GM12878 (cell line): Measurements from ENCODE around the gene EFNA4. TPM values are rescaled to one million over a fixed set of nuclear protein-coding genes. Genes with fewer than 3 reads are reported as not detected.

Experiments
- ATAC-seq: fragments of 200-7000 bp; cut with Tn5 transposase; 3 replicates; pipeline ENCODE4 v1.9.1; 2020; ENCODE audit warnings: mild to moderate bottlenecking, moderate library complexity
- BruUV-seq: library from RNA; stranded (reverse); fragments of 400-500 nt; replicated peaks from 2 replicates; lab custom pipeline; 2021; lab: Mats Ljungman, UMichigan
- CTCF ChIA-PET: fragments of 300-600 bp; sonication (Branson Sonifier 250); formaldehyde crosslinking; extraction: SDS; loops from one replicate; lab custom pipeline; 2021; ENCODE audit warnings: inconsistent platforms; lab: Yijun Ruan, JAX
- POLR2A ChIA-PET: fragments of 350-600 bp; formaldehyde crosslinking; extraction: SDS; loops from one replicate; lab custom pipeline; 2021; ENCODE audit warnings: inconsistent platforms; lab: Charles Lee
- RAD21 ChIA-PET: fragments of 300-600 bp; sonication (Branson Sonifier 250); formaldehyde crosslinking; loops from one replicate; lab custom pipeline; 2023; ENCODE audit warnings: antibody characterized with exemption; ENCODE audit not compliant: unreplicated experiment; lab: Charles Lee
- SMC1A ChIA-PET: fragments of 300-600 bp; sonication (Branson Sonifier 250); formaldehyde crosslinking; loops from one replicate; lab custom pipeline; 2023; ENCODE audit not compliant: unreplicated experiment, uncharacterized antibody; lab: Charles Lee
- DNase-seq: peaks from one replicate; pipeline ENCODE4 v3.0.0-alpha.2; 2011; ENCODE audit warnings: low read depth, low spot score
- FAIRE-seq: peaks from 3 replicates; lab custom pipeline; 2011; peaks lifted over from hg19 to GRCh38; lab: Jason Lieb, UNC
- H2AFZ ChIP-seq: 2 replicates; pipeline ENCODE4 v1.6.0; 2011; ENCODE audit warnings: low read depth, low read length, control low read depth; ENCODE audit not compliant: control insufficient read depth
- H3K27ac ChIP-seq: 2 replicates; pipeline ENCODE4 v1.5.1; 2011; ENCODE audit warnings: control low read depth; ENCODE audit not compliant: control insufficient read depth, insufficient read depth
- H3K27me3 ChIP-seq, 2 experiments: replicated peaks in 1 of 2; 2 replicates each; pipeline versions ENCODE4 v1.6.0 to v1.6.1; 2011; ENCODE audit warnings: low read length in 1 of 2; ENCODE audit not compliant: control insufficient read depth in 2 of 2, insufficient read depth in 2 of 2
- H3K36me3 ChIP-seq, 2 experiments: 2 replicates each; pipeline ENCODE4 v1.5.1; 2011; ENCODE audit warnings: low read length in 1 of 2; ENCODE audit not compliant: control insufficient read depth in 2 of 2, insufficient read depth in 2 of 2
- H3K4me1 ChIP-seq: 2 replicates; pipeline ENCODE4 v1.6.1; 2011; ENCODE audit warnings: mild to moderate bottlenecking, low read length, moderate library complexity, mixed read lengths; ENCODE audit not compliant: control insufficient read depth, insufficient read depth
- H3K4me2 ChIP-seq: 2 replicates; pipeline ENCODE4 v1.6.0; 2011; ENCODE audit warnings: control low read depth; ENCODE audit not compliant: control insufficient read depth, insufficient read depth
- H3K4me3 ChIP-seq: fragments of 200-600 bp; sonication (generic); 2 replicates; pipeline ENCODE4 v1.5.1; 2016
- H3K79me2 ChIP-seq: 2 replicates; pipeline ENCODE4 v1.6.0; 2011; ENCODE audit warnings: low read length; ENCODE audit not compliant: control insufficient read depth, insufficient read depth
- H3K9ac ChIP-seq: 2 replicates; pipeline ENCODE4 v1.8.0; 2011; ENCODE audit warnings: low read length, control low read depth, mixed read lengths; ENCODE audit not compliant: control insufficient read depth, insufficient read depth
- H3K9me3 ChIP-seq: replicated peaks from 3 replicates; pipeline ENCODE4 v1.5.1; 2011; ENCODE audit warnings: mild to moderate bottlenecking, low read length; ENCODE audit not compliant: control insufficient read depth, insufficient read depth
- H4K20me1 ChIP-seq: 2 replicates; pipeline ENCODE4 v1.6.0; 2011; ENCODE audit not compliant: control insufficient read depth, insufficient read depth
- ASH2L ChIP-seq: fragments of 300-600, 200-600 bp; sonication (generic); IDR thresholded peaks from 2 replicates; pipeline ENCODE4 v1.6.1; 2017; ENCODE audit warnings: low read depth, mild to moderate bottlenecking, borderline replicate concordance
- DPF2 ChIP-seq: fragments of 450-650 bp; IDR thresholded peaks from 2 replicates; pipeline ENCODE4 v1.6.1; 2017; ENCODE audit warnings: mild to moderate bottlenecking
- E2F4 ChIP-seq: IDR thresholded peaks from 2 replicates; pipeline ENCODE4 v1.6.1; 2012; ENCODE audit warnings: low read depth, low read length, improper control_type of control experiment
- JUND ChIP-seq: IDR thresholded peaks from 2 replicates; pipeline ENCODE4 v1.6.1; 2012; ENCODE audit warnings: low read depth, mild to moderate bottlenecking, low read length, improper control_type of control experiment, moderate library complexity
- MYC ChIP-seq: IDR thresholded peaks from 2 replicates; pipeline ENCODE4 v1.6.1; 2011; ENCODE audit warnings: mild to moderate bottlenecking, low read length, moderate library complexity, inconsistent platforms; ENCODE audit not compliant: insufficient read depth, insufficient replicate concordance, insufficient read length, severe bottlenecking
- NFIC ChIP-seq: IDR thresholded peaks from 2 replicates; pipeline ENCODE4 v1.6.1; 2012; ENCODE audit warnings: low read depth, mild to moderate bottlenecking, inconsistent platforms, low read length, moderate library complexity
- NKRF ChIP-seq: fragments of 450-650 bp; conservative IDR thresholded peaks from 2 replicates; pipeline ENCODE4 v1.6.1; 2017; ENCODE audit warnings: mild to moderate bottlenecking, moderate library complexity
- NR2C2 ChIP-seq: IDR thresholded peaks from 2 replicates; pipeline ENCODE4 v1.6.1; 2011; ENCODE audit warnings: borderline replicate concordance, low read depth; ENCODE audit not compliant: control insufficient read depth, insufficient read length
- RCOR1 ChIP-seq: conservative IDR thresholded peaks from 2 replicates; pipeline ENCODE4 v1.6.1; 2012; ENCODE audit warnings: low read depth, low read length, improper control_type of control experiment
- SMARCA5 ChIP-seq: fragments of 450-650 bp; IDR thresholded peaks from 2 replicates; pipeline ENCODE4 v1.6.1; 2017; ENCODE audit warnings: mild to moderate bottlenecking
- TCF7 ChIP-seq: IDR thresholded peaks from 2 replicates; pipeline ENCODE4 v1.6.1; 2014; ENCODE audit warnings: antibody characterized with exemption, borderline replicate concordance
- WRNIP1 ChIP-seq: IDR thresholded peaks from 2 replicates; pipeline ENCODE4 v1.6.1; 2011; ENCODE audit warnings: low read depth, low read length, improper control_type of control experiment, borderline replicate concordance
- ZNF687 ChIP-seq: fragments of 450-650 bp; IDR thresholded peaks from 2 replicates; pipeline ENCODE4 v1.6.1; 2017; ENCODE audit warnings: mild to moderate bottlenecking, moderate library complexity
- WGBS: methylation state at CpG from one replicate; pipeline ENCODE4 v1.1.6; 2016; ENCODE audit warnings: low lambda C conversion rate; ENCODE audit not compliant: insufficient replicate concordance, insufficient coverage; ENCODE audit errors: missing lambda C conversion rate; 5-methylcytosine and 5-hydroxymethylcytosine counted together
- in situ Hi-C: fragments of 300-500 bp; cut with MboI; formaldehyde crosslinking; loops from 9 replicates; pipeline ENCODE4 v1.14.3; 2018; ENCODE audit warnings: mixed read lengths
- intact Hi-C: fragments of 100-400 bp; cut with micrococcal nuclease; formaldehyde crosslinking; loops from one replicate; pipeline ENCODE4 v1.14.2; 2022; ENCODE audit not compliant: unreplicated experiment
- polyA plus RNA-seq, 11 experiments: library from polyadenylated mRNA; depleted of rRNA in 4 of 11; unstranded in 6 of 11; stranded (reverse) in 5 of 11; fragments of >200 nt; fragmentation: Nextera tagmentation in 4 of 11; fragmentation: Illumina TruSeq in 1 of 11; extraction: Ambion mirVana in 4 of 11; extraction: Trizol in 1 of 11; gene quantifications; 1 replicate in 1 of 11; 2 replicates in 10 of 11; pipeline versions ENCODE4 v1.2.1 to v1.2.3, GENCODE V29; 2011 to 2016; ENCODE audit warnings: inconsistent platforms in 2 of 11, missing spikeins in 2 of 11, low read depth in 1 of 11
- total RNA-seq, 4 experiments: library from RNA; depleted of rRNA in 3 of 4; stranded (reverse); fragments of >200 nt in 3 of 4; fragmentation: Illumina TruSeq in 1 of 4; extraction: Trizol in 1 of 4; gene quantifications; 2 replicates each; pipeline versions ENCODE4 v1.2.1 to v1.2.3, GENCODE V29; 2013 to 2021

Gene EFNA4
- total and polyA plus RNA-seq, 10 of the 15 experiments (the other 5 are each of a cell fraction or from before 2014, with no cell fraction given): 0.52 to 14.1 (median 4.8) TPM

GRCh38 chr1:155107309-155108264 lies 44.0 kb downstream of the EFNA4 start:
- Histone ChIP-seq H3K79me2 (no peaks in the 10 kb centered on the region), H3K27me3 (no peaks in the 10 kb centered on the region), H3K36me3 (no peaks in the 10 kb centered on the region), H4K20me1 (no peaks in the 10 kb centered on the region), H3K4me1 (no peaks in the 10 kb centered on the region), H3K27ac (no peak overlapping the region), H3K4me3 (no peak overlapping the region), H2AFZ (no peak overlapping the region), H3K9ac (no peak overlapping the region), H3K9me3 (no peaks in the 10 kb centered on the region), H3K4me2 (no peak overlapping the region)
- in situ Hi-C loops: no loop called here
- ChIA-PET SMC1A (interaction anchor here (0.6 to 2.1 kb wide), 4 partner anchors 10 to 65 kb away, joined by 3 to 6 read pairs (median 5); partner anchors contain the start of gene KRTCAP2), POLR2A (interaction anchor here (0.6 to 1.3 kb wide), 2 partner anchors 13 to 254 kb away, joined by 3 read pairs; no protein-coding TSS in a partner anchor), RAD21 (interaction anchor here (0.5 kb wide), 1 partner anchor 8 kb away, joined by 5 read pairs; no protein-coding TSS in a partner anchor), CTCF (interaction anchor here (0.8 to 3.0 kb wide), 5 partner anchors 8 to 65 kb away, joined by 3 to 9 read pairs (median 3); partner anchors contain the start of gene KRTCAP2)
- DNase-seq (no peak), FAIRE-seq (no peak), ATAC-seq (no peak)
- intact Hi-C loops: no loop called here
- 14% methylated on average over 12 of the region's 12 CpGs for WGBS
- BruUV-seq: no TSS peak
- TF ChIP-seq WRNIP1 (no peak), TCF7 (no peak), E2F4 (no peak), ZNF687 (no peak), NFIC (no peak), SMARCA5 (no peak), DPF2 (no peak), JUND (no peak), RCOR1 (no peak), MYC (no peak), NKRF (no peak), ASH2L (no peak), NR2C2 (no peak)
